HAP-1 (cell line): ENCODE data around the gene RHBDF1.

Source experiments
- DNase-seq, 2 experiments: peaks; one replicate each; pipeline ENCODE4 v3.0.0-alpha.2; 2016 to 2020; ENCODE audit warnings: low spot score in 2 of 2
- H3K27me3 ChIP-seq: fragments of 250-450 bp; sonication (Bioruptor Pico); 2 replicates; pipeline ENCODE4 v1.5.1; 2020; ENCODE audit warnings: low read depth, mild to moderate bottlenecking, moderate library complexity
- H3K36me3 ChIP-seq: fragments of 250-450 bp; sonication (Bioruptor Pico); replicated peaks from 2 replicates; pipeline ENCODE4 v1.5.1; 2020; ENCODE audit warnings: mild to moderate bottlenecking
- H3K4me1 ChIP-seq: fragments of 250-450 bp; sonication (Bioruptor Pico); 2 replicates; pipeline ENCODE4 v1.5.1; 2020; ENCODE audit warnings: mild to moderate bottlenecking
- H3K4me3 ChIP-seq: fragments of 250-450 bp; sonication (Bioruptor Pico); 2 replicates; pipeline ENCODE4 v1.5.1; 2020; ENCODE audit warnings: mild to moderate bottlenecking, moderate library complexity
- H3K9me3 ChIP-seq: fragments of 250-450 bp; sonication (Bioruptor Pico); 2 replicates; pipeline ENCODE4 v1.5.1; 2020; ENCODE audit warnings: mild to moderate bottlenecking, moderate library complexity
- in situ Hi-C: fragments of 300-500 bp; cut with MboI; formaldehyde crosslinking; loops from 3 replicates; pipeline ENCODE4 v1.14.3; 2020; ENCODE audit warnings: low sequenced_read_pairs, inconsistent platforms, mixed read lengths

The RHBDF1 gene

GRCh38 chr16:104928-105327 lies 32.5 kb upstream of the RHBDF1 start:
- in situ Hi-C loops = loop anchor here (5.0 kb wide), 1 partner anchor 77 kb away; the partner anchor contains the start of gene HBQ1
- H3K27me3 ChIP-seq = no peaks in the 10 kb centered on the region
- H3K9me3 ChIP-seq = no peaks in the 10 kb centered on the region
- peaks cover 37% of the 10 kb centered on the region for H3K36me3 ChIP-seq
- no peak for DNase-seq
- H3K4me1 ChIP-seq = no peaks in the 10 kb centered on the region
- no peak overlapping the region for H3K4me3 ChIP-seq

GRCh38 chr16:104355-104754 lies 31.9 kb upstream of the RHBDF1 start:
- H3K4me1 ChIP-seq = no peaks in the 10 kb centered on the region
- in situ Hi-C loops = no loop called here
- H3K4me3 ChIP-seq = no peak overlapping the region
- no peak for DNase-seq
- H3K9me3 ChIP-seq = no peaks in the 10 kb centered on the region
- peaks cover 31% of the 10 kb centered on the region for H3K36me3 ChIP-seq
- H3K27me3 ChIP-seq = no peaks in the 10 kb centered on the region

GRCh38 chr16:102060-102855 lies 29.8 kb upstream of the RHBDF1 start:
- no peaks in the 10 kb centered on the region for H3K4me1 ChIP-seq
- H3K4me3 ChIP-seq = no peak overlapping the region
- in situ Hi-C loops = no loop called here
- H3K9me3 ChIP-seq = no peaks in the 10 kb centered on the region
- DNase-seq = no peak
- H3K27me3 ChIP-seq = no peaks in the 10 kb centered on the region
- peaks cover 35% of the 10 kb centered on the region for H3K36me3 ChIP-seq

DNA sequence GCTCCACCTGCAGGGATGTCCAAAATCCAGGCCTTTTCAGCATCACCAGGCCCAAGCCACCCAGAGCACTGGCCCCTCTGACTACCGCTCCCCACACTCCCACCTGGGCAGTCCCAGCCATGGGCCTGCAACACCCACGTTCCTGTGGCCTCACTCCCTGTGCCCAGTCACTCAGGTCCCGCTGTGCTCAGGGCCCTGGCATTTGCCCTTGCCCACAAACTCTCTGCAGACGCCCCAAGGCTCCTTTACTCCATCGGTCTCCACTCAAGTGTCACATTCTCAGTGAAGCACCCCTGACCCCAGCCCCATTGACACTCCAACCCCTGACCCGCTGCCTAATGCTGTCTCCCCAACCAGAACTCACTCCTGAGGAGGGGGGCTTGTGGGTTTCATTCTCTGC lies 29.2 kb upstream of the RHBDF1 start:
- Histone ChIP-seq H3K4me3 (no peak overlapping the region), H3K4me1 (no peaks in the 10 kb centered on the region), H3K27me3 (no peaks in the 10 kb centered on the region), H3K9me3 (no peaks in the 10 kb centered on the region), H3K36me3 (peaks cover 31% of the 10 kb centered on the region)
- no peak for DNase-seq
- in situ Hi-C loops = no loop called here

- Histone ChIP-seq H3K27me3 (no peaks in the 10 kb centered on the region), H3K9me3 (no peaks in the 10 kb centered on the region), H3K36me3 (peaks cover 28% of the 10 kb centered on the region), H3K4me3 (no peak overlapping the region), H3K4me1 (no peaks in the 10 kb centered on the region)
- in situ Hi-C loops = no loop called here
- no peak for DNase-seq
Observed at GRCh38 chr16:100989-101388, 28.6 kb upstream of the RHBDF1 start.

- Histone ChIP-seq H3K4me1 (no peaks in the 10 kb centered on the region), H3K27me3 (no peaks in the 10 kb centered on the region), H3K4me3 (no peak overlapping the region), H3K9me3 (no peaks in the 10 kb centered on the region), H3K36me3 (peaks cover 26% of the 10 kb centered on the region)
- DNase-seq = no peak
- in situ Hi-C loops = no loop called here
Observed at GRCh38 chr16:97822-98221, 25.4 kb upstream of the RHBDF1 start.

DNA sequence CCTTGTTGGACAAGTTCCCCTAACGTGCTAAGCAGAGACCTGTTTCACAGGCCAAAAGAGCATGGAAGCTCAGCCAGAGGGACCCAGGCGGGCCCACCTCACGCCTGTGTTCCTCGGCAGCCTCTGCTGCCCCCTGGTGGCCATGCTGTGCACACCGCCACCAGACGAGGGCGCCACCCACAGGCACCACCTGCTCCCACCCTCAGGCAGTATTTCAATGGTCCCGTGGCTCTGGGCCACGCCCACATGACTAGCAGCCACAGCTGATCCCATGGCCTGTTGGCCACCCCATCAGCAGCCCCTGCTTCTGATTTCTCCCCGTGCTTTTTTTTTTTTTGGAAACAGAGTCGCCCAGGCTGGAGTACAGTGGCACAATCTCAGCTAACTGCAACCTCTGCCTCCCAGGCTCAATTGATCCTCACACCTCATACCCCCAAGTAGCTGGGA lies 24.5 kb upstream of the RHBDF1 start:
- Histone ChIP-seq H3K27me3 (no peaks in the 10 kb centered on the region), H3K4me1 (no peaks in the 10 kb centered on the region), H3K9me3 (no peaks in the 10 kb centered on the region), H3K36me3 (peaks cover 27% of the 10 kb centered on the region), H3K4me3 (no peak overlapping the region)
- DNase-seq = peak; percentile 86 to 95
- in situ Hi-C loops = no loop called here

- DNase-seq = no peak
- Histone ChIP-seq H3K9me3 (no peaks in the 10 kb centered on the region), H3K36me3 (peaks cover 35% of the 10 kb centered on the region), H3K27me3 (no peaks in the 10 kb centered on the region), H3K4me3 (no peak overlapping the region), H3K4me1 (no peaks in the 10 kb centered on the region)
- in situ Hi-C loops = no loop called here
Observed at GRCh38 chr16:94918-95265, 22.5 kb upstream of the RHBDF1 start.

DNA sequence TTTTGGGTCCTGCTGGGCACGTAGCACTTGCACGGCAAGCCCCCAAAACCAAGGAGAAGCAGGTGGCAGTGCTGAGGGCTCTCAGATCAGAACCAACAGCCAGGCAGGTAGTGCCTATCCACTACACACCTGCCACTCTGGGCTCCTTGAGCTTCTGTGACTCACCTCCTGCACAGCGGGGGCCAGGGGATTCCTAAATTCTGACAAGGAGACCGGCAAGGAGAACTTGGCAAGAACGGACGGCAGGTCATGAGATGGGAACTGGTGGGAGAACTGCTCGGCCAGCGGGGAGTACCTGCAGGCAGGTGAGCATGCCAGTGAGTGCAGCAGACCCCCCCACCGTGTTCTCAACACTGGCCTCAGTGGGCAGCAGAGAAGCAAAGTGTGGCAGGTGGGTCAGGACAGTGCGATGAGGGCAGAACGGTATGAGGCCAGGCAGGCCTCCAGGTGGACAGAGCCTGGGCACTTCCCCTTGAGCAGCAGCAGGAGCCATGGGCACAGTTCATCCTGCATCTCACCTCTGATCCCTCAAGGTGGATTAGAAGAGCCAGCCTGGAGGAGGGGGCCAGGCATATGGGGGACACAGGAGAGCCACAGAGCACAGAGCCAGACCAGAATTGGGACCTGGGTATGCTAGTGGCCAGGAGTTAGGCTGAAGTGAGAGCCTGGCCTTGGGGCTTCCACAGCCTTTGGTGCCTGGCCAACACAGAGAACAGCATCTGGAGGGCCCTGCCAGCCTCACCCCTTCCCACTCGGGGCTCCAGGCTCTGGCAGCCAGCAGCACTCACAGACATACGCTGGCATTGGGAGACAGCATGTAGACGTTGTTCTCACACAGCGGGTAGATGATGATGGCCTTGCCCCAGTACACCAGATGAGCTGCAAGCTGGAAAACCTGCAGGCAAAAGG lies 20.3 kb upstream of the RHBDF1 start:
- peaks cover 43% of the 10 kb centered on the region for H3K36me3 ChIP-seq
- in situ Hi-C loops = no loop called here

DNA sequence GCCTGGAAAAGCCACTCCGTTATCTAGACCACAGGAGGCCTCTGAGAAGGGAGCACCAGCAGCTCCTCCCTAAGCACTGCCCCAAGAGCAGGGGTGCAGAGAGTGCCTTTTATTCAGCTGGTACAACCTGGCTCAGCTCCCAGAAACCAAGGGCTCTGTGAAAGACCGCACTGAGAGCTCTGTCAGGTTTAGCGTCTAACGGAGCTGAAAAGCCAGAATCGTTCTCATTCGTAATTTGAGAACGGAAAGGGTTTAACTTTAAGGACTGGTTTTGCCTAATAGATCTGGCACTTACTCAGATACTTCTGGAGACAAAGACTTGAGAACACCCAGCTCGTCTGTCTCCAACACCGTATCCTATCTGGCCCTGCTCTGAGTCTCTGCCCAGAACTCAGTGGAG lies 19.1 kb upstream of the RHBDF1 start:
- in situ Hi-C loops = no loop called here
- peaks cover 49% of the 10 kb centered on the region for H3K36me3 ChIP-seq
- no peak for DNase-seq
- H3K4me3 ChIP-seq = no peak overlapping the region
- no peaks in the 10 kb centered on the region for H3K9me3 ChIP-seq
- H3K27me3 ChIP-seq = no peaks in the 10 kb centered on the region
- no peaks in the 10 kb centered on the region for H3K4me1 ChIP-seq

More for the DNA sequence above, 20.3 kb upstream of the RHBDF1 start:
- Histone ChIP-seq H3K9me3 (no peaks in the 10 kb centered on the region), H3K27me3 (no peaks in the 10 kb centered on the region), H3K4me3 (no peak overlapping the region), H3K4me1 (no peaks in the 10 kb centered on the region)
- no peak for DNase-seq

DNA sequence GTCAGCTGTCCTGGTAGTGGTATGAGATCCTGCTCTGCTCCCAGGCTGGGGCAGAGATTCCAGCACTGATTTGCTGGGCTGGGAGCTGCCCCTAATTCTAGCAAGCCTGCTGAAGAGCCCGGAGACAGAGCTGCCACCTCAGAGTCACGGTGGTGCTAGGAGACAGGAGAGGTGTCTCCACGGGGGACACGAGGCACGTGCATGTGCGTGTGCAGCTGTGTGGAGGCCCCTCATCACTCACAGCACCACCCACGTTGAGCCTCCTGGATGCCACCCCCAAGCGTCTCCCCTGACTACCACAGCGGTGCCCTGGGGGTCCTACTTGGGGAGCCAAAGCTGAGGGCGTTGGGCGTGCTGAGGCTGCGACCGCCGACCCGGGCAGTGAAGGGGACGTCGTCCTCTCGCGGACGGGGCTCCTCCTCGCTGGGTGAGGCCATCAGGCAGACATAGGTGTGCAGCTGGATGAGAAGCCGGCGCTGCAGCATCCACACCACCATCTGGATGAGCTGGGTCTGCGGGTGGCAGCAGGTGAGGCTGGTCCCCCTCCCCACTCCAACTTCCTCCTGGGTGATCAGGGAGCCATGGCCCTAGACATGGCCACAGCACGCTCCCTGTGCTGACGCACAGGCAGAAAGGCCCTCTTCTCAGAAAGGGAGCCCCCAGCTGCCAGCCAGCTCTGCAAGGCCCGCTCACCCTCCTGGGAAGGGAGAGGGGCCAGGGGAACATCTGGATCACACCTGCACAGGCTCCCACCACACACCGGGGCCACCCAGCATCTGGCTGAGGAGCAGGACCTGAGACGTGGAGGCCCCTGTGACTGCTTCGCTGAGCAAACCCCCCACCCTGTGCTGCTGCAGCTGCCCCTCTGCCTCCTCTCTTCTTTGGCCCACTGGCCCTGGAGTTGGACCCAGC lies 17.2 kb upstream of the RHBDF1 start:
- H3K36me3 ChIP-seq = peaks cover 65% of the 10 kb centered on the region
- H3K9me3 ChIP-seq = no peaks in the 10 kb centered on the region
- DNase-seq = no peak
- no peak overlapping the region for H3K4me3 ChIP-seq
- no peaks in the 10 kb centered on the region for H3K27me3 ChIP-seq
- in situ Hi-C loops = no loop called here
- H3K4me1 ChIP-seq = no peaks in the 10 kb centered on the region

- no peaks in the 10 kb centered on the region for H3K27me3 ChIP-seq
- in situ Hi-C loops = no loop called here
- no peaks in the 10 kb centered on the region for H3K9me3 ChIP-seq
- no peak overlapping the region for H3K4me3 ChIP-seq
- peaks cover 63% of the 10 kb centered on the region for H3K36me3 ChIP-seq
- H3K4me1 ChIP-seq = no peaks in the 10 kb centered on the region
- DNase-seq = no peak
Observed at GRCh38 chr16:88613-89012, 16.2 kb upstream of the RHBDF1 start.

- Histone ChIP-seq H3K4me1 (no peaks in the 10 kb centered on the region), H3K9me3 (no peaks in the 10 kb centered on the region), H3K36me3 (peaks cover 55% of the 10 kb centered on the region), H3K27me3 (no peaks in the 10 kb centered on the region), H3K4me3 (no peak overlapping the region)
- DNase-seq = no peak
- in situ Hi-C loops = no loop called here
Observed at GRCh38 chr16:86483-86952, 14.1 kb upstream of the RHBDF1 start.
